Ureter (tissue), 1 donor: ENCODE data around the gene STOX2. TPM values are rescaled to one million over a fixed set of nuclear protein-coding genes. Genes with fewer than 3 reads are reported as not detected.

Experiments
- DNase-seq: peaks from one replicate; pipeline ENCODE4 v3.0.0-alpha.2; 2020; ENCODE audit warnings: low spot score
- total RNA-seq: library from RNA; stranded (reverse); gene quantifications from one replicate; pipeline ENCODE4 v1.2.4, GENCODE V29; 2023
- donor health status: DM: yes; HTN: yes; CAD: no.

STOX2 gene
- total RNA-seq, 1 donor from 2014 or later = 38.1 TPM

GRCh38 chr4:183986291-183986970 is 81.3 kb downstream of the STOX2 start:
- no peak for DNase-seq

- DNase-seq = peak; percentile 86
Observed at GRCh38 chr4:183986971-183987946, 82.2 kb downstream of the STOX2 start.

GRCh38 chr4:183987987-183988392 is 82.9 kb downstream of the STOX2 start:
- peak; percentile 84 for DNase-seq

- no peak for DNase-seq
Observed at GRCh38 chr4:183988874-183989273, 83.8 kb downstream of the STOX2 start.

GRCh38 chr4:183989461-183989860 is 84.4 kb downstream of the STOX2 start:
- DNase-seq = no peak

GRCh38 chr4:183989931-183990330 is 84.8 kb downstream of the STOX2 start:
- DNase-seq = no peak

GRCh38 chr4:183993676-183994075 is 88.6 kb downstream of the STOX2 start:
- DNase-seq = no peak

GRCh38 chr4:183995570-183995969 is 90.5 kb downstream of the STOX2 start:
- no peak for DNase-seq

GRCh38 chr4:183996868-183997267 is 91.8 kb downstream of the STOX2 start:
- no peak for DNase-seq

- DNase-seq = no peak
Observed at GRCh38 chr4:183999435-183999834, 94.3 kb downstream of the STOX2 start.

- DNase-seq = no peak
Observed at GRCh38 chr4:184000457-184001396, 95.6 kb downstream of the STOX2 start.

- no peak for DNase-seq
Observed at GRCh38 chr4:184003433-184003832, 98.3 kb downstream of the STOX2 start.

GRCh38 chr4:184007891-184008290 is 102.8 kb downstream of the STOX2 start:
- DNase-seq = no peak

GRCh38 chr4:184010696-184011095 is 105.6 kb downstream of the STOX2 start:
- DNase-seq = no peak

- DNase-seq = no peak
Observed at GRCh38 chr4:184011826-184012380, 106.8 kb downstream of the STOX2 start.

GRCh38 chr4:184012937-184013336 is 107.8 kb downstream of the STOX2 start:
- no peak for DNase-seq

GRCh38 chr4:184014301-184014700 is 109.2 kb downstream of the STOX2 start:
- DNase-seq = no peak

GRCh38 chr4:184016759-184017668 is 111.9 kb downstream of the STOX2 start:
- DNase-seq = no peak

GRCh38 chr4:184019076-184019475 is 114.0 kb downstream of the STOX2 start:
- DNase-seq = no peak
